Stomach (tissue), 4 donors: Measurements from ENCODE around the gene HESX1.
A peak's percentile ranks its signal among the peaks of the same experiment; 100 is the strongest.

Experiments used
- CTCF ChIP-seq, 7 experiments: fragments of 450-650 bp in 4 of 7; fragments of 200-600 bp in 3 of 7; sonication (generic) in 3 of 7; IDR thresholded peaks; one replicate each; pipeline ENCODE4 v1.5.1; 2016 to 2019; ENCODE audit warnings: antibody characterized with exemption in 7 of 7, control low read depth in 2 of 7, mild to moderate bottlenecking in 1 of 7
- POLR2A ChIP-seq, 4 donors: fragments of 450-650 bp; IDR thresholded peaks; one replicate each; pipeline ENCODE4 v1.6.1; 2016; ENCODE audit warnings: antibody characterized with exemption in 4 of 4, control low read depth in 2 of 4, mild to moderate bottlenecking in 1 of 4, moderate library complexity in 1 of 4

- no peak for TF ChIP-seq CTCF (IDR thresholded peaks at IDR 0.05)
- peak in 2 of 4 donors; percentile 28 to 39 for TF ChIP-seq POLR2A (IDR thresholded peaks at IDR 0.05)
Measured at GRCh38 chr3:57227204-57227929, 27.6 kb upstream of the HESX1 start, which contains the start of gene APPL1.
